ENCODE data around the gene PERCC1.
"Not testable (repeated sequence)": the region's sequence is repeated elsewhere in the genome, so short reads cannot be mapped to it uniquely, and the experiment has no call there.

PERCC1 gene

GRCh38 chr16:1466968-1467521 is 36.2 kb downstream of the PERCC1 start:
- no peaks in the 10 kb centered on the region for H3K4me1 ChIP-seq
- H3K4me3 ChIP-seq = no peak overlapping the region
- no peak for DNase-seq (ENCODE audit: low spot score in 2 of 2)
- no peaks in the 10 kb centered on the region for H3K9me3 ChIP-seq
- H3K27me3 ChIP-seq (ENCODE audit: low read depth) = no peaks in the 10 kb centered on the region
- in situ Hi-C loops (cut with MboI; ENCODE audit: low sequenced_read_pairs) = no loop called here
- no peaks in the 10 kb centered on the region for H3K36me3 ChIP-seq (replicated peaks)

GRCh38 chr16:1468426-1468810 is 37.5 kb downstream of the PERCC1 start:
- H3K4me3 ChIP-seq = no peak overlapping the region
- no peak for DNase-seq (ENCODE audit: low spot score in 2 of 2)
- in situ Hi-C loops (cut with MboI; ENCODE audit: low sequenced_read_pairs) = no loop called here

GRCh38 chr16:1469141-1469540 is 38.3 kb downstream of the PERCC1 start:
- H3K4me3 ChIP-seq; H3K9me3 ChIP-seq; H3K4me1 ChIP-seq; in situ Hi-C loops (cut with MboI; ENCODE audit: low sequenced_read_pairs); H3K36me3 ChIP-seq (replicated peaks); H3K27me3 ChIP-seq (ENCODE audit: low read depth); DNase-seq (ENCODE audit: low spot score in 2 of 2): not testable (repeated sequence)

More at GRCh38 chr16:1468426-1468810, 37.5 kb downstream of the PERCC1 start:
- Histone ChIP-seq H3K4me1 (no peaks in the 10 kb centered on the region; the same call in 1 of the 2 replicates), H3K36me3 (replicated peaks) (no peaks in the 10 kb centered on the region), H3K27me3 (ENCODE audit: low read depth) (no peaks in the 10 kb centered on the region), H3K9me3 (no peaks in the 10 kb centered on the region)

DNA sequence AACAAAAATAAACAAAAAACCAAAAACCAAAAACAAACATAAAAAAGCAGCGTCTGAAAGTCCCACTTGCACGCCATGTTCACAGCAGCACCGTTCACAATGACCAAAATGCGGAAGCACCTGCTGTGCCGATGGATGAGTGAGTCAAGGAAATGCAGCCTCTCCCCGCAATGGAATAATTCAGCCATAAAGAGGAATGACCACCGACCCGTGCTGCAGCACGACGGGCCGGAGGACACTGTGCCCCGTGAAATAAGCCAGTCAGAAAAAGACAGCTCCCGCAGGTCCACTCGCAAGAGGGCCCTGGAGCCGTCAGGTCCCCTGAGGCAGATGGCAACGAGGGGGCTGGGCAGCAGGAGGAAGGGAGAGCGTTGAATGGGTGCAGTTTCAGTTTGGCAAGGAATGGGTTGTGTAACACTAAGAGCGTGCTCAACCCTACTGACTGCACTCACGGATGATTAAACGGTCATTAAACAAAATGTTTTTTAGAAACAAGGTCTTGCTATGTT is 38.9 kb downstream of the PERCC1 start:
- in situ Hi-C loops (cut with MboI; ENCODE audit: low sequenced_read_pairs) = no loop called here
- Histone ChIP-seq H3K4me1 (peaks cover 8% of the 10 kb centered on the region), H3K27me3 (ENCODE audit: low read depth) (no peaks in the 10 kb centered on the region), H3K4me3 (no peak overlapping the region), H3K36me3 (replicated peaks) (no peaks in the 10 kb centered on the region), H3K9me3 (no peaks in the 10 kb centered on the region)
- DNase-seq (ENCODE audit: low spot score in 2 of 2) = no peak

- peaks cover 15% of the 10 kb centered on the region for H3K4me1 ChIP-seq
- in situ Hi-C loops (cut with MboI; ENCODE audit: low sequenced_read_pairs) = no loop called here
- no peaks in the 10 kb centered on the region for H3K9me3 ChIP-seq
- no peak overlapping the region for H3K4me3 ChIP-seq
- no peak for DNase-seq (ENCODE audit: low spot score in 2 of 2)
- H3K27me3 ChIP-seq (ENCODE audit: low read depth) = no peaks in the 10 kb centered on the region
- H3K36me3 ChIP-seq (replicated peaks) = no peaks in the 10 kb centered on the region
These were observed 39.8 kb downstream of the PERCC1 start for GRCh38 chr16:1470481-1471251.

- DNase-seq (ENCODE audit: low spot score in 2 of 2) = no peak
These were observed 40.8 kb downstream of the PERCC1 start for GRCh38 chr16:1471569-1472194.

GRCh38 chr16:1472974-1473373 is 42.1 kb downstream of the PERCC1 start:
- in situ Hi-C loops (cut with MboI; ENCODE audit: low sequenced_read_pairs) = no loop called here
- Histone ChIP-seq H3K9me3 (no peaks in the 10 kb centered on the region), H3K27me3 (ENCODE audit: low read depth) (no peaks in the 10 kb centered on the region), H3K36me3 (replicated peaks) (no peaks in the 10 kb centered on the region), H3K4me3 (no peak overlapping the region), H3K4me1 (peaks cover 16% of the 10 kb centered on the region)
- DNase-seq (ENCODE audit: low spot score in 2 of 2) = no peak

More at GRCh38 chr16:1471569-1472194, 40.8 kb downstream of the PERCC1 start:
- Histone ChIP-seq H3K27me3 (ENCODE audit: low read depth) (no peaks in the 10 kb centered on the region), H3K4me1 (peaks cover 16% of the 10 kb centered on the region), H3K4me3 (no peak overlapping the region), H3K9me3 (no peaks in the 10 kb centered on the region), H3K36me3 (replicated peaks) (no peaks in the 10 kb centered on the region)
- in situ Hi-C loops (cut with MboI; ENCODE audit: low sequenced_read_pairs) = no loop called here

- in situ Hi-C loops (cut with MboI; ENCODE audit: low sequenced_read_pairs) = no loop called here
- no peak for DNase-seq (ENCODE audit: low spot score in 2 of 2)
- H3K4me1 ChIP-seq = peaks cover 16% of the 10 kb centered on the region
These were observed 43.4 kb downstream of the PERCC1 start for GRCh38 chr16:1474082-1474795.

DNA sequence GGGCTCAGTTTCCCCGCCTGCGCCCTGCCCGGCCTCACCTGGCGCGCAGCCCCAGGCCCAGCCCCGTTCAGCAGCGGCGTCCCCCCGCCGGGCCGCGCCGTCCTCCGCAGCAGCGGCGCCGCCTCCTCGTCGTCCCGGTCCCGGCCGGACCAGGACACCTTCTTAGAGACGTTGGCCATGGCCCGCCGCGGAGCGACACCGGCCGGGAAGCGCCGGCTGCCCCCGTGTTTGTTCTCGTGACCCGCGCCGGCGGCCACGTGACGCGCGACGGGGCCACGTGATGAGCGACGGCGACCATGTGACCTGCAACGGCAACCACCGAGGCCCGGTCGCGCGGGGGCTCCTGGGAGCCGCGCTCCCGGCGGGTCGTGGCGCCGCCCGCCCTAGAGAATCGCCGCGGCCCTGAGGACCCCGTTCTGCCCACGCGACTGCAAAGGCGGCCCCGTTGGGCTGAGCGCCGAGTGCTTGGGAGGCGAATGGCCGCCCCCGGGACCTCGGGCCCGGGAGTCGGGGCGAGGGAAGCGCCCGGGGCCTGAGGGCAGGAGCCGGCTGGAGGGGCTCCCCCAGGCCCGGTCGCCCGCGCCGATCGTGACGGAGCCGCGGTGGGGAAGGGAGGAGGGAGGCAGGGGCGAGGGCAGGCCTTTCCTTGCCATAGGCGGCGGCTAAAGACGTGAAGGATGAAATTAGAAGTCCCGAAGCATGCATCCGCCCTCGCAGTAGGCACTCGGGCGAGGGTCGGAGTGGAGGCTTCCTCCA is 44.1 kb downstream of the PERCC1 start, which contains the start of gene CLCN7:
Gene CLCN7, minus strand, starts transcription at position 233 of the 756 bp plus-strand sequence. Its CDS starts 54 bp downstream, at position 179.
- H3K4me3 ChIP-seq = peak within 1 kb of the TSS; percentile 55
- H3K4me1 ChIP-seq = peaks cover 16% of the 10 kb centered on the region
- H3K9me3 ChIP-seq = no peaks in the 10 kb centered on the region
- peak; percentile 64 to 90 for DNase-seq (ENCODE audit: low spot score in 2 of 2)
- H3K27me3 ChIP-seq (ENCODE audit: low read depth) = no peaks in the 10 kb centered on the region
- in situ Hi-C loops (cut with MboI; ENCODE audit: low sequenced_read_pairs) = no loop called here
- H3K36me3 ChIP-seq (replicated peaks) = no peaks in the 10 kb centered on the region

More at GRCh38 chr16:1474082-1474795, 43.4 kb downstream of the PERCC1 start:
- H3K4me3 ChIP-seq = peak overlapping the region; percentile 55
- no peaks in the 10 kb centered on the region for H3K9me3 ChIP-seq
- no peaks in the 10 kb centered on the region for H3K27me3 ChIP-seq (ENCODE audit: low read depth)
- no peaks in the 10 kb centered on the region for H3K36me3 ChIP-seq (replicated peaks)

GRCh38 chr16:1475552-1476114 is 44.8 kb downstream of the PERCC1 start:
- H3K36me3 ChIP-seq (replicated peaks) = no peaks in the 10 kb centered on the region
- H3K4me1 ChIP-seq = peaks cover 16% of the 10 kb centered on the region
- no peaks in the 10 kb centered on the region for H3K27me3 ChIP-seq (ENCODE audit: low read depth)
- peak overlapping the region; percentile 55 for H3K4me3 ChIP-seq
- H3K9me3 ChIP-seq = no peaks in the 10 kb centered on the region
- no peak for DNase-seq (ENCODE audit: low spot score in 2 of 2)
- in situ Hi-C loops (cut with MboI; ENCODE audit: low sequenced_read_pairs) = no loop called here

- no peak overlapping the region for H3K4me3 ChIP-seq
These were observed 46.2 kb downstream of the PERCC1 start for GRCh38 chr16:1477033-1477432.

DNA sequence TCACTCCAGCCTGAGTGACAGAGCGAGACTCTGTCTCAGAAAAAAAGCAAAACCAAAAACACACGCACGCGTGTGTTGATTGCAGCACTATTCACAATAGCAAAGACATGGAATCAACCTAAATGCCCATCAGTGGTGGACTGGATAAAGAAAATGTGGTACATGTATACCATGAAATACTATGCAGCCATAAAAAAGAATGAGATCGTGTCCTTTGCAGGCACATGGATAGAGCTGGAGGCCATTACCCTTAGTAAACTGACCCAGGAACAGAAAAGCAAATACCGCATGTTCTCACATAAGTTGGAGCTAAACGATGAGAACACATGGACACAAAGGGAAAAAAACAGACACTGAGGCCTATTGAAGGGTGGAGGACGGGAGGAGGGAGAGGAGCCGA is 48.1 kb downstream of the PERCC1 start:
- H3K4me1 ChIP-seq = peaks cover 11% of the 10 kb centered on the region
- H3K36me3 ChIP-seq (replicated peaks); DNase-seq (ENCODE audit: low spot score in 2 of 2); H3K9me3 ChIP-seq; H3K4me3 ChIP-seq; H3K27me3 ChIP-seq (ENCODE audit: low read depth); in situ Hi-C loops (cut with MboI; ENCODE audit: low sequenced_read_pairs): not testable (repeated sequence)

More at GRCh38 chr16:1477033-1477432, 46.2 kb downstream of the PERCC1 start:
- no peaks in the 10 kb centered on the region for H3K36me3 ChIP-seq (replicated peaks)
- no peaks in the 10 kb centered on the region for H3K9me3 ChIP-seq
- in situ Hi-C loops (cut with MboI; ENCODE audit: low sequenced_read_pairs) = no loop called here
- DNase-seq (ENCODE audit: low spot score in 2 of 2) = no peak
- no peaks in the 10 kb centered on the region for H3K27me3 ChIP-seq (ENCODE audit: low read depth)
- H3K4me1 ChIP-seq = peaks cover 16% of the 10 kb centered on the region
